ENCODE measurements around the gene RAPGEF6. TPM values are rescaled to one million over a fixed set of nuclear protein-coding genes. Genes with fewer than 3 reads are reported as not detected.

The RAPGEF6 gene
- polyA plus RNA-seq, 1 donor (not counting 4 experiments of a cell fraction or from before 2014, with no cell fraction given): 8.7 TPM

- TF ChIP-seq CTCF (optimal IDR thresholded peaks at IDR 0.05 in 1 of 3, IDR thresholded peaks at IDR 0.05 in 1 of 3, conservative IDR thresholded peaks at IDR 0.05 in 1 of 3; ENCODE audit: extremely low read depth in 1 of 3, insufficient read depth in 2 of 3, low read length in 3 of 3) (no peak), EZH2 (IDR thresholded peaks at IDR 0.05; ENCODE audit: low read length) (no peak)
- H3K36me3 ChIP-seq (ENCODE audit: control insufficient read depth in 2 of 2, extremely low read depth in 1 of 2, insufficient read depth in 2 of 2, low read length in 2 of 2): peaks cover 6 to 8% of the 10 kb centered on the region in 2 experiments
- H3K9me3 ChIP-seq (ENCODE audit: control insufficient read depth, low read depth, low read length): no peaks in the 10 kb centered on the region
- DNase-seq (ENCODE audit: low read depth, low spot score) (no peak), FAIRE-seq (no peak)
- dilution Hi-C loops (cut with MboI; ENCODE audit: extremely low pct_ligation_motif_present, low sequenced_read_pairs): no loop called here
- no peaks in the 10 kb centered on the region for H3K9me1 ChIP-seq (ENCODE audit: control insufficient read depth, extremely low read depth, insufficient read depth, low read length)
- no peak overlapping the region for H3K9ac ChIP-seq (ENCODE audit: control insufficient read depth, extremely low read depth, insufficient read depth, low read length)
- no peak overlapping the region for H3K27ac ChIP-seq (ENCODE audit: control insufficient read depth, insufficient read depth, low read length)
- H3K79me2 ChIP-seq (ENCODE audit: control insufficient read depth, insufficient read depth, low read length): no peaks in the 10 kb centered on the region
- H3K4me3 ChIP-seq (ENCODE audit: control insufficient read depth in 2 of 3, extremely low read depth in 1 of 3, insufficient read depth in 2 of 3, low read depth in 1 of 3, low read length in 3 of 3): no peak overlapping the region
- no peaks in the 10 kb centered on the region for H3K27me3 ChIP-seq (ENCODE audit: control insufficient read depth, extremely low read depth, insufficient read depth, low read length)
- H4K20me1 ChIP-seq (ENCODE audit: control insufficient read depth, extremely low read depth, insufficient read depth, low read length): no peaks in the 10 kb centered on the region
- H3K4me1 ChIP-seq (ENCODE audit: control insufficient read depth, extremely low read depth, insufficient read depth, low read length): no peaks in the 10 kb centered on the region
- no peak overlapping the region for H2AFZ ChIP-seq (ENCODE audit: control insufficient read depth, low read length)
- no peak overlapping the region for H3K4me2 ChIP-seq (ENCODE audit: control insufficient read depth, extremely low read depth, insufficient read depth, low read depth, low read length)
Measured at GRCh38 chr5:131659841-131660240, 24.8 kb upstream of the RAPGEF6 start.

DNA sequence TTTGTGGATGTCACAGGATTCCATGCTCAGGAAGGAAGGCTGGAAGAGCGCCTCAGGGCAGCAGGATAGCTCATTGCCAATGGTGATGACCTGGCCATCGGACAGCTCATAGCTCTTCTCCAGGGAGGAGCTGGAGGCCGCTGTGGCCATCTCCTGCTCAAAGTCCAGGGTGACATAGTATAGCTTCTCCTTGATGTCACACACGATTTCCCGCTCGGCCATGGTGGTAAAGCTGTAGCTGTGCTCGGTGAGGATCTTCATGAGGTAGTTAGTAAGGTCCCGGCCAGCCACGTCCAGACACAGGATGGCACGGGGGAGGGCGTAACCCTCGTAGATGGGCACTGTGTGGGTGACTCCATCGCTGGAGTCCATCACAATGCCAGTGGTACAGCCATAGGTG is 24.3 kb upstream of the RAPGEF6 start:
- DNase-seq (ENCODE audit: low read depth, low spot score): no peak
- Histone ChIP-seq H3K4me2 (ENCODE audit: control insufficient read depth, extremely low read depth, insufficient read depth, low read depth, low read length) (no peak overlapping the region), H3K9ac (ENCODE audit: control insufficient read depth, extremely low read depth, insufficient read depth, low read length) (no peak overlapping the region), H3K27ac (ENCODE audit: control insufficient read depth, insufficient read depth, low read length) (no peak overlapping the region), H3K4me1 (ENCODE audit: control insufficient read depth, extremely low read depth, insufficient read depth, low read length) (no peaks in the 10 kb centered on the region), H3K9me3 (ENCODE audit: control insufficient read depth, low read depth, low read length) (no peaks in the 10 kb centered on the region), H3K9me1 (ENCODE audit: control insufficient read depth, extremely low read depth, insufficient read depth, low read length) (no peaks in the 10 kb centered on the region), H2AFZ (ENCODE audit: control insufficient read depth, low read length) (no peak overlapping the region), H3K4me3 (ENCODE audit: control insufficient read depth in 2 of 3, extremely low read depth in 1 of 3, insufficient read depth in 2 of 3, low read depth in 1 of 3, low read length in 3 of 3) (no peak overlapping the region), H3K79me2 (ENCODE audit: control insufficient read depth, insufficient read depth, low read length) (no peaks in the 10 kb centered on the region), H3K27me3 (ENCODE audit: control insufficient read depth, extremely low read depth, insufficient read depth, low read length) (no peaks in the 10 kb centered on the region), H3K36me3 (ENCODE audit: control insufficient read depth in 2 of 2, extremely low read depth in 1 of 2, insufficient read depth in 2 of 2, low read length in 2 of 2) (peaks cover 5 to 8% of the 10 kb centered on the region in 2 experiments), H4K20me1 (ENCODE audit: control insufficient read depth, extremely low read depth, insufficient read depth, low read length) (no peaks in the 10 kb centered on the region)
- dilution Hi-C loops (cut with MboI; ENCODE audit: extremely low pct_ligation_motif_present, low sequenced_read_pairs): no loop called here
- TF ChIP-seq CTCF (optimal IDR thresholded peaks at IDR 0.05 in 1 of 3, IDR thresholded peaks at IDR 0.05 in 1 of 3, conservative IDR thresholded peaks at IDR 0.05 in 1 of 3; ENCODE audit: extremely low read depth in 1 of 3, insufficient read depth in 2 of 3, low read length in 3 of 3): no peak
- TF ChIP-seq EZH2 (IDR thresholded peaks at IDR 0.05; ENCODE audit: low read length): no peak
- FAIRE-seq: no peak

Measured in keratinocyte (primary cell).